ENCODE results near the gene CD48. TPM values are rescaled to one million over a fixed set of nuclear protein-coding genes. Genes with fewer than 3 reads are reported as not detected.

Gene CD48
- polyA plus RNA-seq, 3 donors: 1.4 to 1.7 (median 1.5) TPM

- no peak for DNase-seq (ENCODE audit: extremely low read depth in 1 of 11, low read depth in 9 of 11, low spot score in 4 of 11)
Measured at GRCh38 chr1:160628799-160629263, 82.8 kb downstream of the CD48 start.

Other genes with a start within 250 kb of the CD48 start
- under 1 TPM; 0.04 to 0.11 (median 0.11) TPM for gene SLAMF6, start 188.6 kb downstream of the CD48 start, polyA plus RNA-seq (ENCODE audit: insufficient read length in 3 of 3)
- gene CD84, start 132.3 kb downstream of the CD48 start, polyA plus RNA-seq (ENCODE audit: insufficient read length in 3 of 3): 1 to 10 TPM in 2 of 3 donors, under 1 TPM in 1; 0.85 to 1.3 (median 1.2) TPM
- under 1 TPM; 0.04 to 0.19 (median 0.09) TPM for gene SLAMF1, start 64.8 kb downstream of the CD48 start, polyA plus RNA-seq (ENCODE audit: insufficient read length in 3 of 3)
- under 1 TPM; 0.33 to 0.40 (median 0.33) TPM for gene SLAMF7, start 27.4 kb upstream of the CD48 start, polyA plus RNA-seq (ENCODE audit: insufficient read length in 3 of 3)
- under 1 TPM; 0.08 to 0.13 (median 0.11) TPM for gene LY9, start 84.4 kb upstream of the CD48 start, polyA plus RNA-seq (ENCODE audit: insufficient read length in 3 of 3)
- gene CD244, start 151.1 kb upstream of the CD48 start, polyA plus RNA-seq (ENCODE audit: insufficient read length in 3 of 3): under 1 TPM; 0.20 to 0.36 (median 0.32) TPM
- 1 to 10 TPM in 2 of 3 donors, under 1 TPM in 1; 0.67 to 3.3 (median 1.5) TPM for gene ITLN1, start 173.4 kb upstream of the CD48 start, polyA plus RNA-seq (ENCODE audit: insufficient read length in 3 of 3)
- under 1 TPM in 1 of 3 donors, not detected in 2; 0.29 TPM for gene ITLN2, start 243.0 kb upstream of the CD48 start, polyA plus RNA-seq (ENCODE audit: insufficient read length in 3 of 3)

Data from renal cortex interstitium (tissue), 11 donors.